ENCODE data around the gene FBXL4. TPM values are rescaled to one million over a fixed set of nuclear protein-coding genes. Genes with fewer than 3 reads are reported as not detected.

The FBXL4 gene
- total RNA-seq (2021) = 5.1 and 5.3 TPM in 2 replicates
- long read RNA-seq, full-length matches to known transcripts = 14 of 25 reads
- long read RNA-seq, partial matches to known transcripts = 0 of 25 reads
- long read RNA-seq, other reads (novel, unspliced or antisense) = 11 of 25 reads

GRCh38 chr6:98947411-98948292 is at the start of gene FBXL4:
TSS of gene FBXL4 (minus strand) at chr6:98947946. CDS start at chr6:98926988, 20,958 bp downstream.
- peak; percentile 96 for DNase-seq
- no CpG with 5 or more reads among the region's 93 CpGs for WGBS (ENCODE audit: extremely low coverage, insufficient read length, low lambda C conversion rate)

More at GRCh38 chr6:98947411-98948292, at the start of gene FBXL4:
- Histone ChIP-seq H3K14ac (ENCODE audit: insufficient read depth, low read length) (peak within 1 kb of the TSS; percentile 93), H4K20me1 (ENCODE audit: control insufficient read depth, insufficient read depth, insufficient read length) (no peaks in the 10 kb centered on the region), H2BK20ac (ENCODE audit: low read depth, low read length, poor library complexity, severe bottlenecking) (no peak within 1 kb of the TSS), H4K8ac (replicated peaks; ENCODE audit: insufficient read length, low read depth, low read length) (peak within 1 kb of the TSS; percentile 39), H2BK120ac (ENCODE audit: low read depth, low read length, poor library complexity, severe bottlenecking) (no peak within 1 kb of the TSS), H3K27me3 (ENCODE audit: insufficient read depth, low read length) (no peaks in the 10 kb centered on the region), H3K4ac (ENCODE audit: low read depth, low read length) (no peak within 1 kb of the TSS), H3K56ac (ENCODE audit: insufficient read length, low read depth, low read length) (peak within 1 kb of the TSS; percentile 62), H3K23ac (ENCODE audit: insufficient read length, low read depth, low read length) (no peak within 1 kb of the TSS), H3K18ac (ENCODE audit: insufficient read length, low read depth, low read length) (peak within 1 kb of the TSS; percentile 91), H3K9me3 (ENCODE audit: control insufficient read depth, low read depth, low read length) (no peaks in the 10 kb centered on the region), H2BK5ac (ENCODE audit: insufficient read length, low read length) (no peak within 1 kb of the TSS), H3K4me1 (ENCODE audit: insufficient read depth, low read length) (no peaks in the 10 kb centered on the region), H3K23me2 (ENCODE audit: insufficient read length, low read depth, low read length, poor library complexity, severe bottlenecking) (peaks cover 5% of the 10 kb centered on the region), H3K27ac (ENCODE audit: insufficient read length, low read depth, low read length) (no peak within 1 kb of the TSS), H4K5ac (ENCODE audit: insufficient read length, low read depth, low read length) (peak within 1 kb of the TSS; percentile 84), H2BK15ac (ENCODE audit: low read depth, low read length) (no peak within 1 kb of the TSS), H3K79me1 (ENCODE audit: insufficient read depth, low read depth, low read length, poor library complexity, severe bottlenecking) (no peaks in the 10 kb centered on the region), H3K4me2 (ENCODE audit: insufficient read depth, insufficient read length, low read length) (peak within 1 kb of the TSS; percentile 98), H2AFZ (ENCODE audit: low read length) (peak within 1 kb of the TSS; percentile 83), H2AK5ac (ENCODE audit: insufficient read length, low read length) (peak within 1 kb of the TSS; percentile 60), H4K91ac (ENCODE audit: insufficient read length, low read depth, low read length) (peak within 1 kb of the TSS; percentile 63), H3K79me2 (ENCODE audit: insufficient read depth, low read length) (peaks cover 1% of the 10 kb centered on the region; the same call in 1 of the 2 replicates), H3K9ac (ENCODE audit: extremely low read depth, insufficient read length, low read length) (peak within 1 kb of the TSS; percentile 90), H2BK12ac (ENCODE audit: insufficient read length, low read depth, low read length) (no peak within 1 kb of the TSS), H3T11ph (ENCODE audit: low read length) (no peak within 1 kb of the TSS)
- Mint-ChIP-seq H3K36me3 (ENCODE audit: insufficient read depth in 1 of 3, low read depth in 3 of 3) (peaks cover 5 to 20% (median 7%) of the 10 kb centered on the region in 3 experiments; a peak in 6 of 7 replicates), H3K4me1 (peaks cover 16 to 20% of the 10 kb centered on the region in 2 experiments), H3K9me3 (peaks cover 3 to 9% of the 10 kb centered on the region in 2 experiments; a peak in 3 of 5 replicates), H3K4me3 (peak within 1 kb of the TSS; percentile 89 to 93), H3K27ac (peak within 1 kb of the TSS; percentile 73 to 95 (median 94); a peak in 5 of 7 replicates), H3K27me3 (ENCODE audit: low read depth) (no peaks in the 10 kb centered on the region)
- TF ChIP-seq, protein P1, sequence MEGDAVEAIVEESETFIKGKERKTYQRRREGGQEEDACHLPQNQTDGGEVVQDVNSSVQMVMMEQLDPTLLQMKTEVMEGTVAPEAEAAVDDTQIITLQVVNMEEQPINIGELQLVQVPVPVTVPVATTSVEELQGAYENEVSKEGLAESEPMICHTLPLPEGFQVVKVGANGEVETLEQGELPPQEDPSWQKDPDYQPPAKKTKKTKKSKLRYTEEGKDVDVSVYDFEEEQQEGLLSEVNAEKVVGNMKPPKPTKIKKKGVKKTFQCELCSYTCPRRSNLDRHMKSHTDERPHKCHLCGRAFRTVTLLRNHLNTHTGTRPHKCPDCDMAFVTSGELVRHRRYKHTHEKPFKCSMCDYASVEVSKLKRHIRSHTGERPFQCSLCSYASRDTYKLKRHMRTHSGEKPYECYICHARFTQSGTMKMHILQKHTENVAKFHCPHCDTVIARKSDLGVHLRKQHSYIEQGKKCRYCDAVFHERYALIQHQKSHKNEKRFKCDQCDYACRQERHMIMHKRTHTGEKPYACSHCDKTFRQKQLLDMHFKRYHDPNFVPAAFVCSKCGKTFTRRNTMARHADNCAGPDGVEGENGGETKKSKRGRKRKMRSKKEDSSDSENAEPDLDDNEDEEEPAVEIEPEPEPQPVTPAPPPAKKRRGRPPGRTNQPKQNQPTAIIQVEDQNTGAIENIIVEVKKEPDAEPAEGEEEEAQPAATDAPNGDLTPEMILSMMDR (conservative IDR thresholded peaks at IDR 0.05) = no peak

Measured in H9 (cell line).